Neural progenitor cell (in vitro differentiated cells): ENCODE results near the gene LGI4.

Experiments
- CTCF ChIP-seq: fragments of 200-600 bp; sonication (generic); IDR thresholded peaks from 2 replicates; pipeline ENCODE4 v1.5.1; 2017; ENCODE audit warnings: antibody characterized with exemption, mild to moderate bottlenecking
- EZH2 ChIP-seq: fragments of 200-600 bp; sonication (generic); IDR thresholded peaks from 2 replicates; pipeline ENCODE4 v1.6.1; 2017; ENCODE audit warnings: antibody characterized with exemption, mild to moderate bottlenecking, moderate library complexity
- EZH2phosphoT487 ChIP-seq: fragments of 200-600 bp; sonication (generic); IDR thresholded peaks from 2 replicates; pipeline ENCODE4 v1.6.1; 2017; ENCODE audit warnings: antibody characterized with exemption

DNA sequence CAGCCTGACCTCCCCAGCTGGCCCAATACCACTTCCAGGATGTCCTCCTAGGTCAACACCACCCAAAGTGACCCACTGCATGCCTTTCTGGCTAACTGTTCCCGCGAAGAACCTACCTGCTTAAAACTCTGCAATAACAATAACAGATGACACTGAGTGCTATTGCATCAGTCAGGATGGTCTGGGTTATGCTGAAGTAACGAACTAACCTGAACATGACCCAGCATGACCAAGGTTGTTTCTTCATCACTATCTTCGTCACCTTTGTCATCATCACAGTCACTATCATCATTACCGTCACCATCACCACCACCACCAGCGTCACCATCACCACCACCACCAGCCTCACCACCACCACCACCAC lies 29.8 kb downstream of the LGI4 start:
- no peak for TF ChIP-seq CTCF
- TF ChIP-seq EZH2: no peak
- no peak for TF ChIP-seq EZH2phosphoT487
